ENCODE data around the gene URAD. TPM values are rescaled to one million over a fixed set of nuclear protein-coding genes. Genes with fewer than 3 reads are reported as not detected.

URAD gene
- total RNA-seq, 1 donor from 2014 or later: 0.26 TPM

GRCh38 chr13:27975564-27976361 lies 12.7 kb downstream of the URAD start:
- H3K27me3 Mint-ChIP-seq (ENCODE audit: low read depth): peaks cover 97% of the 10 kb centered on the region
- no peak overlapping the region for H3K27ac Mint-ChIP-seq (ENCODE audit: unreplicated experiment)
- no peak for DNase-seq (ENCODE audit: low read depth, low spot score)
- TF ChIP-seq CTCF (conservative IDR thresholded peaks at IDR 0.05): no peak
- H3K9me3 Mint-ChIP-seq: no peaks in the 10 kb centered on the region
- H3K36me3 Mint-ChIP-seq (ENCODE audit: low read depth): no peaks in the 10 kb centered on the region
- peaks cover 10% of the 10 kb centered on the region for H3K4me1 Mint-ChIP-seq
- H3K4me3 Mint-ChIP-seq: no peak overlapping the region

- Mint-ChIP-seq H3K36me3 (ENCODE audit: low read depth) (no peaks in the 10 kb centered on the region), H3K27ac (ENCODE audit: unreplicated experiment) (no peak overlapping the region), H3K9me3 (no peaks in the 10 kb centered on the region), H3K4me1 (peaks cover 16% of the 10 kb centered on the region), H3K27me3 (ENCODE audit: low read depth) (peaks cover 97% of the 10 kb centered on the region), H3K4me3 (no peak overlapping the region)
- DNase-seq (ENCODE audit: low read depth, low spot score): no peak
- TF ChIP-seq CTCF (conservative IDR thresholded peaks at IDR 0.05): no peak
Measured at GRCh38 chr13:27973961-27974662, 14.4 kb downstream of the URAD start.

GRCh38 chr13:27973291-27973690 lies 15.2 kb downstream of the URAD start:
- Mint-ChIP-seq H3K27ac (ENCODE audit: unreplicated experiment) (no peak overlapping the region), H3K4me3 (peak overlapping the region; percentile 15), H3K27me3 (ENCODE audit: low read depth) (peaks cover 98% of the 10 kb centered on the region), H3K36me3 (ENCODE audit: low read depth) (no peaks in the 10 kb centered on the region), H3K4me1 (peaks cover 18% of the 10 kb centered on the region), H3K9me3 (no peaks in the 10 kb centered on the region)
- no peak for TF ChIP-seq CTCF (conservative IDR thresholded peaks at IDR 0.05)
- DNase-seq (ENCODE audit: low read depth, low spot score): no peak

GRCh38 chr13:27972478-27972820 lies 16.0 kb downstream of the URAD start:
- no peaks in the 10 kb centered on the region for H3K9me3 Mint-ChIP-seq

More at GRCh38 chr13:27972478-27972820, 16.0 kb downstream of the URAD start:
- Mint-ChIP-seq H3K27ac (ENCODE audit: unreplicated experiment) (no peak overlapping the region), H3K36me3 (ENCODE audit: low read depth) (no peaks in the 10 kb centered on the region), H3K4me3 (no peak overlapping the region), H3K27me3 (ENCODE audit: low read depth) (peaks cover 100% of the 10 kb centered on the region), H3K4me1 (peaks cover 21% of the 10 kb centered on the region)
- no peak for TF ChIP-seq CTCF (conservative IDR thresholded peaks at IDR 0.05)
- no peak for DNase-seq (ENCODE audit: low read depth, low spot score)

All from neural crest cell (in vitro differentiated cells).